K562 (cell line): Measurements from ENCODE around the gene GALNT13.

Experiments used
- ARID2 ChIP-seq: fragments of 450-650 bp; IDR thresholded peaks from 2 replicates; pipeline ENCODE4 v1.6.1; 2017; ENCODE audit warnings: antibody characterized with exemption, mild to moderate bottlenecking
- BRCA1 ChIP-seq, 2 experiments: fragments of 450-650 bp in 1 of 2; sonication (generic) in 1 of 2; formaldehyde crosslinking in 1 of 2; IDR thresholded peaks; 2 replicates each; pipeline versions ENCODE4 v1.5.0 to v1.6.1; 2017 to 2020; ENCODE audit warnings: mild to moderate bottlenecking in 1 of 2, missing genetic modification reagents in 1 of 2
- FOXK1 ChIP-seq: sonication (generic); formaldehyde crosslinking; IDR thresholded peaks from 2 replicates; pipeline ENCODE4 v1.8.0; 2022; ENCODE audit warnings: missing genetic modification reagents, mild to moderate bottlenecking, borderline replicate concordance
- FOXK2 ChIP-seq, 2 experiments: fragments of 450-650 bp; IDR thresholded peaks in 1 of 2; conservative IDR thresholded peaks in 1 of 2; 2 replicates each; pipeline ENCODE4 v1.6.1; 2016; ENCODE audit warnings: low read depth in 2 of 2, mild to moderate bottlenecking in 1 of 2
- NFXL1 ChIP-seq: fragments of 450-650 bp; formaldehyde crosslinking; IDR thresholded peaks from 2 replicates; pipeline ENCODE4 v1.4.0; 2021; ENCODE audit warnings: mild to moderate bottlenecking
- POLR2AphosphoS5 ChIP-seq: IDR thresholded peaks from 2 replicates; pipeline ENCODE4 v1.6.1; 2011; ENCODE audit warnings: mild to moderate bottlenecking, low read depth, low read length, moderate library complexity; ENCODE audit not compliant: control insufficient read depth, insufficient read depth
- RBM15 ChIP-seq: fragments of 200-400 bp; formaldehyde crosslinking; IDR thresholded peaks from 2 replicates; pipeline ENCODE4 v1.6.1; 2018; ENCODE audit warnings: mild to moderate bottlenecking, low read length, moderate library complexity; ENCODE audit not compliant: insufficient read depth
- RBM39 ChIP-seq: fragments of 200-400 bp; formaldehyde crosslinking; optimal IDR thresholded peaks from 2 replicates; pipeline ENCODE3; 2018; ENCODE audit warnings: low read depth, low read length
- SMARCC2 ChIP-seq: fragments of 450-650 bp; IDR thresholded peaks from 2 replicates; pipeline ENCODE4 v1.6.1; 2017; ENCODE audit warnings: antibody characterized with exemption, moderate library complexity, mild to moderate bottlenecking, low read depth
- U2AF1 ChIP-seq: fragments of 200-400 bp; formaldehyde crosslinking; optimal IDR thresholded peaks from 2 replicates; pipeline ENCODE3; 2017; ENCODE audit warnings: mild to moderate bottlenecking, low read depth, low read length, moderate library complexity
- ZBTB1 ChIP-seq: sonication (generic); formaldehyde crosslinking; IDR thresholded peaks from 2 replicates; pipeline ENCODE4 v1.8.1; 2023; ENCODE audit warnings: missing genetic modification reagents, low read depth, mild to moderate bottlenecking, borderline replicate concordance
- TF ChIP-seq, protein P1 (sequence below): fragments of 250-450 bp; sonication (Bioruptor Pico); IDR thresholded peaks from 2 replicates; pipeline ENCODE4 v1.4.0; 2020; ENCODE audit warnings: mild to moderate bottlenecking, moderate library complexity
- TF ChIP-seq, protein P2 (sequence below): fragments of 250-450 bp; sonication (Bioruptor Pico); IDR thresholded peaks from 2 replicates; pipeline ENCODE4 v1.5.0; 2021
- TF ChIP-seq, protein P3 (sequence below), 2 experiments: fragments of 450-650 bp; IDR thresholded peaks; 2 replicates each; pipeline ENCODE4 v1.6.1; 2016; ENCODE audit warnings: mild to moderate bottlenecking in 2 of 2, borderline replicate concordance in 1 of 2, low read depth in 1 of 2, moderate library complexity in 1 of 2

DNA sequence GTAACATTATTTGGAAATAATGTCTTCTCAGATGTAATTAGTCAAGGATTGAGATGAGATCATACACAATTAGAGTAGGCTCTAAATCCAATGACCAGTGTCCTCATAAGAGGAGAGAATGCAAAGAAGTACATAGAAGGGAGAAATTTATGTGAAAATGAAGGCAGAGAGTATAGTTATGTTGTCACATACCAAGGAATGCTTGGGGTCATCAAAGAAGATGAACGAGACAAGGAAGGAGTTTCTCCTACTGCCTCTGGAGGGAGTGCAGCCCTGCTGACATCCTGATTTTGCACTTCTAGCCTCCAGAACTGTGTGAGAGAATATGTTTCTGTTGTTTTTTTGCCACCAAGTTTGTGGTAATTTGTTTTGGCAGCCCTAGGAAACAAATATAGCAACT is 100.1 kb downstream of the GALNT13 start:
- no peak for TF ChIP-seq ZBTB1 (CRISPR knock-in tag)
- TF ChIP-seq, protein P1, sequence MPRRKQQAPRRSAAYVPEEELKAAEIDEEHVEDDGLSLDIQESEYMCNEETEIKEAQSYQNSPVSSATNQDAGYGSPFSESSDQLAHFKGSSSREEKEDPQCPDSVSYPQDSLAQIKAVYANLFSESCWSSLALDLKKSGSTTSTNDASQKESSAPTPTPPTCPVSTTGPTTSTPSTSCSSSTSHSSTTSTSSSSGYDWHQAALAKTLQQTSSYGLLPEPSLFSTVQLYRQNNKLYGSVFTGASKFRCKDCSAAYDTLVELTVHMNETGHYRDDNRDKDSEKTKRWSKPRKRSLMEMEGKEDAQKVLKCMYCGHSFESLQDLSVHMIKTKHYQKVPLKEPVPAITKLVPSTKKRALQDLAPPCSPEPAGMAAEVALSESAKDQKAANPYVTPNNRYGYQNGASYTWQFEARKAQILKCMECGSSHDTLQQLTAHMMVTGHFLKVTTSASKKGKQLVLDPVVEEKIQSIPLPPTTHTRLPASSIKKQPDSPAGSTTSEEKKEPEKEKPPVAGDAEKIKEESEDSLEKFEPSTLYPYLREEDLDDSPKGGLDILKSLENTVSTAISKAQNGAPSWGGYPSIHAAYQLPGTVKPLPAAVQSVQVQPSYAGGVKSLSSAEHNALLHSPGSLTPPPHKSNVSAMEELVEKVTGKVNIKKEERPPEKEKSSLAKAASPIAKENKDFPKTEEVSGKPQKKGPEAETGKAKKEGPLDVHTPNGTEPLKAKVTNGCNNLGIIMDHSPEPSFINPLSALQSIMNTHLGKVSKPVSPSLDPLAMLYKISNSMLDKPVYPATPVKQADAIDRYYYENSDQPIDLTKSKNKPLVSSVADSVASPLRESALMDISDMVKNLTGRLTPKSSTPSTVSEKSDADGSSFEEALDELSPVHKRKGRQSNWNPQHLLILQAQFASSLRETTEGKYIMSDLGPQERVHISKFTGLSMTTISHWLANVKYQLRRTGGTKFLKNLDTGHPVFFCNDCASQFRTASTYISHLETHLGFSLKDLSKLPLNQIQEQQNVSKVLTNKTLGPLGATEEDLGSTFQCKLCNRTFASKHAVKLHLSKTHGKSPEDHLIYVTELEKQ (CRISPR knock-in tag), result no peak
- no peak for TF ChIP-seq FOXK2 (conservative IDR thresholded peaks at IDR 0.05 in 1 of 2, IDR thresholded peaks at IDR 0.05 in 1 of 2; ENCODE audit: low read depth in 2 of 2)
- TF ChIP-seq, protein P2, sequence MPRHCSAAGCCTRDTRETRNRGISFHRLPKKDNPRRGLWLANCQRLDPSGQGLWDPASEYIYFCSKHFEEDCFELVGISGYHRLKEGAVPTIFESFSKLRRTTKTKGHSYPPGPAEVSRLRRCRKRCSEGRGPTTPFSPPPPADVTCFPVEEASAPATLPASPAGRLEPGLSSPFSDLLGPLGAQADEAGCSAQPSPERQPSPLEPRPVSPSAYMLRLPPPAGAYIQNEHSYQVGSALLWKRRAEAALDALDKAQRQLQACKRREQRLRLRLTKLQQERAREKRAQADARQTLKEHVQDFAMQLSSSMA (CRISPR knock-in tag), result no peak
- TF ChIP-seq ARID2, result no peak
- TF ChIP-seq SMARCC2, result no peak
- TF ChIP-seq RBM39, result no peak
- TF ChIP-seq, protein P3, sequence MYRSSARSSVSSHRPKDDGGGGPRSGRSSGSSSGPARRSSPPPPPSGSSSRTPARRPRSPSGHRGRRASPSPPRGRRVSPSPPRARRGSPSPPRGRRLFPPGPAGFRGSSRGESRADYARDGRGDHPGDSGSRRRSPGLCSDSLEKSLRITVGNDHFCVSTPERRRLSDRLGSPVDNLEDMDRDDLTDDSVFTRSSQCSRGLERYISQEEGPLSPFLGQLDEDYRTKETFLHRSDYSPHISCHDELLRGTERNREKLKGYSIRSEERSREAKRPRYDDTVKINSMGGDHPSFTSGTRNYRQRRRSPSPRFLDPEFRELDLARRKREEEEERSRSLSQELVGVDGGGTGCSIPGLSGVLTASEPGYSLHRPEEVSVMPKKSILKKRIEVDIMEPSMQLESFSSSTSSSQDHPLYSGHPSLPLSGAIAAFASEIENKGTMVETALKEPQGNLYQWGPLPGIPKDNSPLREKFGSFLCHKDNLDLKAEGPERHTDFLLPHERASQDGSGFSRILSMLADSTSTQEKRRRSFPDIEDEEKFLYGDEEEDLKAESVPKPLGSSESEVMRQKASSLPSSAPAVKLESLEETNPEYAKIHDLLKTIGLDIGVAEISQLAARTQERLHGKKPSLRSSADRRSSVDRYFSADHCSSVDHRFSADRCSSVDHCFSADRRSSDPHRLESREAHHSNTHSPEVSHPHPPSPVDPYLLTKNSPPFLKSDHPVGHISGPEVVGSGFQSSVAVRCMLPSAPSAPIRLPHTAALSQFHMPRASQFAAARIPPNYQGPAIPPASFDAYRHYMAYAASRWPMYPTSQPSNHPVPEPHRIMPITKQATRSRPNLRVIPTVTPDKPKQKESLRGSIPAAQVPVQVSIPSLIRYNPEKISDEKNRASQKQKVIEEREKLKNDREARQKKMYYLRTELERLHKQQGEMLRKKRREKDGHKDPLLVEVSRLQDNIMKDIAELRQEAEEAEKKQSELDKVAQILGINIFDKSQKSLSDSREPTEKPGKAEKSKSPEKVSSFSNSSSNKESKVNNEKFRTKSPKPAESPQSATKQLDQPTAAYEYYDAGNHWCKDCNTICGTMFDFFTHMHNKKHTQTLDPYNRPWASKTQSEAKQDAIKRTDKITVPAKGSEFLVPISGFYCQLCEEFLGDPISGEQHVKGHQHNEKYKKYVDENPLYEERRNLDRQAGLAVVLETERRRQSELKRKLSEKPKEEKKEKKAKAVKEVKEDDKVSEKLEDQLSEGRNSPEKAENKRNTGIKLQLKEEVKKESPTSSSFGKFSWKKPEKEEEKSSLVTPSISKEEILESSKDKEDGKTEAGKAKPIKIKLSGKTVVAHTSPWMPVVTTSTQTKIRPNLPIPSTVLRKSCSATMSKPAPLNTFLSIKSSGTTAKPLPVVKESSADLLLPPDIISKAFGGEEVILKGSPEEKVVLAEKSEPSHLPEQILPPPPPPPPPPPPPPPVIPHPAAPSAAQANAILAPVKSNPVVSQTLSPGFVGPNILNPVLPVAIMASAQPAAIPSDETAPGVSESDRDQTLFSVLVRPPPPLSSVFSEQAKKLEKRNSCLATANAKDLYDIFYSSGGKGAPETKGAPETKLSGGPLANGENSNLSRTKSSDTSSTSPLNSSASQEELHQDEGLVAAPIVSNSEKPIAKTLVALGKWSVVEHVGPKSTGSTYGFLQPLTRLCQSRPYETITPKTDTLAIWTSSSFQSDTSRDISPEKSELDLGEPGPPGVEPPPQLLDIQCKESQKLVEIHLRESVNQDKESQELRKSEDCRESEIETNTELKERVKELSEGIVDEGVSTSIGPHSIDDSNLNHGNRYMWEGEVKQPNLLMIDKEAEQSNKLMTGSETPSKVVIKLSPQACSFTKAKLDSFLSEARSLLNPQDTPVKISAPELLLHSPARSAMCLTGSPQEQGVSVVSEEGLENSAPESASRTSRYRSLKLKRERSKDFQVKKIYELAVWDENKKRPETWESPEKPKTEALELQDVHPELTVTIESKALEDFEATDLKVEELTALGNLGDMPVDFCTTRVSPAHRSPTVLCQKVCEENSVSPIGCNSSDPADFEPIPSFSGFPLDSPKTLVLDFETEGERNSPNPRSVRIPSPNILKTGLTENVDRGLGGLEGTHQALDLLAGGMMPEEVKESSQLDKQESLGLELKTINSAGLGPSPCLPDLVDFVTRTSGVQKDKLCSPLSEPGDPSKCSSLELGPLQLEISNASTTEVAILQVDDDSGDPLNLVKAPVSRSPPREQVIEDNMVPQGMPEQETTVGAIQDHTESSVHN (IDR thresholded peaks at IDR 0.05; ENCODE audit: borderline replicate concordance in 1 of 2, low read depth in 1 of 2), result no peak
- no peak for TF ChIP-seq BRCA1 (IDR thresholded peaks at IDR 0.05)
- no peak for TF ChIP-seq BRCA1 (CRISPR knock-in tag; IDR thresholded peaks at IDR 0.05)
- TF ChIP-seq RBM15, result no peak
- no peak for TF ChIP-seq NFXL1 (CRISPR knock-in tag)
- TF ChIP-seq FOXK1 (CRISPR knock-in tag), result no peak
- no peak for TF ChIP-seq U2AF1
- TF ChIP-seq POLR2AphosphoS5, result no peak
